Kasumi-1 (cell line): ENCODE results near the gene CACNA2D3.
"Not testable (repeated sequence)": the region's sequence is repeated elsewhere in the genome, so short reads cannot be mapped to it uniquely, and the experiment has no call there.

Experiments used
- DNase-seq, 2 experiments: peaks; one replicate each; lab custom pipeline; 2025; lab: John Stamatoyannopoulos, UW

The CACNA2D3 gene

DNA sequence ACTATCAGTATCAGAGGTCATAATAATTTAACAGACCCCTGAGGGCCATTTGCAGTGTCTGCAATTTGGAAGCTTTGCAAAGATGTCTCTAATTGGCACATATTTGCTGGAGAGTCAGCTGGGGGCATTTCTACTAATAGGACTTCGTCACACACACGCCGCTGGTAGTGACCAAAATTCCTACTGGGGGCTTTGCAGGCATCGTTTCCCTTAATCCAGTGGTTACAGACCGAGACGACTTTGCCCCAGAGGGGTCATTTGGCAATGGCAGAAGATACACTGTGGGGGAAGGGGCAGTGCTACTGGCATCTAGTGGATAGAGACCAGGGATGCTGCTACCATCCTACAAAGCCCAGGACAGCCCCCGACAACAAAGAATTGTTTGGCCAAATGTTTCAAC lies 956.5 kb downstream of the CACNA2D3 start:
- no peak for DNase-seq

DNA sequence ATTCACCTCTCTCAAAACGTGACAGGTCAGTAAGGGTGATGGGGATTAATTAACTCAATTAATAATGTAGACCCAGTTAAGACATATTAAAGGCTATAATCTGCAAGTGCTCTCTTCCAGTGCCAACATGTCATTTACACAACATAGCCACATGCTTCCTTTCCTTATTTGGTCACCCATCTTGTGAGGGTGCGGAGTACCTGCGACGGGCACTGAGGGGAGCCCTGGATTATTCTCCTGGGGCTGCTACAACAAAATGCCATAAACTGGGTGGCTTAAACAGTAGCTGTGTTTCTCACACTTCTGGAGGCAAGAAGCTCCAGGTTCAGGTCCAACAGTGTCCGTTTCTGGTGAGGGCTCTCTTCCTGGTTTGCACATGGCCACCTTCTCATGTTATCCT lies 962.9 kb downstream of the CACNA2D3 start:
- DNase-seq = no peak

DNA sequence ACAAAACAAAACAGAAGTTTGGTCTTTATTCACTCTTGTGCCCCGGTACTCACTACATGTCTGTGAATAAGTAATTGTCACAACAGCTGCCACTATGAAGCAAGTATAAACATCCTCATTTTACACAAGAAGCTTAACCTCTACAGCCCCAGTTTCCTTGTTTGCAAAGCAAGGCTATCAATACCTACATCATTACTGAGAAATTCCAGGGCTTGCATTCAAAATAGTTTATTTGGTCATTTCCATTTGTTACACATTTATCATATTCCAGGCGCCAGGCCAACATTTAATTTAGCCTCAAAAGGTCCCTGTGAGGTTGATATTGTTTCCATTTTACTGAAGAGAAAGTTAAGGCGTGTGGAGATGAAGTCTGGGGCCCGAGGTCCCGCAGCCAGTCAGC lies 966.9 kb downstream of the CACNA2D3 start:
- no peak for DNase-seq

DNA sequence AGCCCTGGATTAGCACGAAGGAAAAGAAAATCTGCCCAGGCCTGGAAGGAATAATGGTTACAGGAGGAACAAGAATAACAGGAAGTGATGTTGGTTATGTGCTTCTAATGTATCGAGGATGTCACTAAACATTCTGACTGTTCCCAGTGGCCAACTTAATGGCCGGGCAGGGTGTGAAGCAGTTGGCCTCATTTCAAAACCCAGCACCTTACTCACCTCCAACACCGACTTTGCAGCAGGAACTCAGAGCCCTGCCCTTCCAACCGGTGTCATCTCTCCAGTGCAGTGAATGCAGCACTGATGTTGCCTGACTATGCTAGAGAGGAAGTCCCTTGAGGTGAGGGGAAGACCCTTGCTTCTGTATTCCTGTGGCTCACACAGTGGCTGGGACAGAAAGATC lies 967.9 kb downstream of the CACNA2D3 start:
- DNase-seq = no peak

DNA sequence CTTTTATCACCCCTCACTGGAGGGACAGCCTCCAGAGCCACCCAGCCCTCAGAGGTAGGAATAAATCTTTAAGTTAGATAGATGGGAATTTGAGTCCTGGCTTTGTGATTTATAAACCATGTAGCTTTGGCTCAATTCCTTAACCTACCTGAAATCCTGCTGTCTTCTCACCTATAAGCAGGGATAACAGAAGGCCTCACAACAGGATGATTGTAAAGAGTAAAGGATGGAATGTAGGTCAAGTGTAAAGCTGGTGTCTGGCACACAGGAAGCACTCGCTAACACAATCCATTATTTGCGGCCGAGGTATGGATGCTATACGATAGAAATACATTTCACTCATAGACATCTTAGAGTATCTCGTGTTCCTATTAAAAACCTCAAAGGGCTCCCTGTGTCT lies 968.4 kb downstream of the CACNA2D3 start:
- DNase-seq = no peak

DNA sequence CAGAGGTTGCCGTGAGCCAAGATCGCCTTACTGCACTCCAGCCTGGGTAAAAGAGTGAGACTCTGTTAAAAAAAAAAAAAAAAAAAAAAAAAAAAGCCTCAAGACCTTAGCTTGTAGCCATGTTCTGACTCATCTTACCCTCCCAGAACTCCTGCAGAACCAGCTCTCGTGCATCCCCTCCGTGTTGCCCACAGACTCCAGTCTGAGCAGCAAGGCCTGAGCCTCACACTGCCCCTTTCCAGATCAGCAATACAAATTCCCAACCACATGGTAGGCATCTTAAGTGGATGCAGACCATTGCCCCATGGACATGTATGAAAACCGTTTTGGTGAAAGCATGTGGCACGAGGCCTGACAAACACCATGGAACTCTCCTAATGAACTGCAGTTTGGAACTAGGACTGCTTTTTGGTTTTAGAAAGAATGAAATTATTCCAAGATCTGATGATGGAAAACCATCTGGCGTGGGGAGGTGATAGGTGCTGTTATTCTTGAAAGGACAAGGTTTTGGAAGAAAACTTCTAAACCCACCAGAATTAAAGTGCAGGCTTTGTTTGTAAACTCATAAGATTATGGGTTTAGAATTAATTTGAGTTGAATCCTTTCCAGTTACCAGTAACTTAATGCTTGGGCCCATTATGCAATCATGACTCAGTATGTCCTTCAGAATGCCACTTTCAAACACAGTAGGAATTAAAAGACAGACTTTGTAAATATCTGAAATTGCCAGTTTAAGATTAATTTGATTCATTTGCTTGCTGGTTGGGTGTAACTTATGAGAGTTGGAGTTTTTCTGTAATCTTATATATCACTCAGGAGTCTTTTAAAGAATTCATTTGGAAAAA lies 969.3 kb downstream of the CACNA2D3 start:
- no peak for DNase-seq

DNA sequence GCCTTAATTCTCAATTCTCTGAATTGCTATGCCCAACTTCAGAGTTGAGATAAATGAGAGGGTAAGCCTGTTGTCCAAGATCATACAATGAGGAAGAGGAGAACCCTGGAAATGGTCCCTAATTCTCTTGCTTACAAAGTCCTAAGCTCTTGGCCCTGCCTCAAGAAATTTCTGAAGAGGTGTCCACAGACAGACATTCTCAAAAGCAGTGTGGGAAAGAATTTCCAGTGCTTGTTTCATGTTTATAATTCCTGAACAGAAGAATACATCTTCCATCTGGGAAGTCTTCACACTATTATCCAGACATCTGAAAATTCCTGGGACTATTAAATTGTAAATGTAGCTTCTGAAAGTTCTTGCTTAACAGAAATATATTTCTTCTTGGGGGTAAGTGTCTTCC lies 972.3 kb downstream of the CACNA2D3 start:
- DNase-seq = no peak

DNA sequence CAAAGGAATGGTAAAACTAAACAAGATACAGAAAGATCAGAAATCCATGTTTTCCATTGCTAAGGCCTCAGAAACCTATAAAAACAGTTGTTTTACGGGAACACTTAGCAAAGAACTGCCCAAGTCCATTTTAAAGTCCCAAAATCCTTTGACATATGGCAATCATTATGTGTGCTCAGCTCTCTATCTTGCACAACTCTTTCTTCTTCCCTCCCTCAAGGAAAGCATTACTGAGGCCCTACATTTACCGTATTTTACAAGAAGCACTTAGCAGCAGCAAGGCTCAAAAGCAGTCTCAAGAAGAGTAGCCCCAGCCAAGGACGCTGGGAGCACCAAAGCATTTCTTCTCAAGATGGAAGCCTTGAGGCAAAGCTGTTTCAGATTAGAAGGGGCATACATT lies 975.1 kb downstream of the CACNA2D3 start:
- no peak for DNase-seq

DNA sequence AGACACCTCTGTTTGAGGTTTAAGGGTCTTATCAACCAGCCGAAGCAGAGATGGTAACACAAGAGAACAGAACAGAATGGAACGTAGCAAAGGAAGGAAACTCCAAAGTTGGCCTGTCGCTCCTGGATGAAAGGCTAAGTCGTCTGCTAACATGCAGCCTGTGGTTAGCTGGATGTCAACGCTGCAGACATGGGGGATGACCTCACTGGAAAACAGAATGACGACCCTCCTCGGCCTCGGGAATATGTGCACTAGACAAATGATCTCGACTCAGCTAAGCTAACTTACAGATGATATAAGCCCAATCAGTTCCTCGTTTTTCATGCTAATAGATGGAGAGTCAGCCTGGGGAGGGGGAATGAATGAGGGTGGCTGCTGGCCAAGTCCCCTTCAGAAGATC lies 983.3 kb downstream of the CACNA2D3 start:
- no peak for DNase-seq

DNA sequence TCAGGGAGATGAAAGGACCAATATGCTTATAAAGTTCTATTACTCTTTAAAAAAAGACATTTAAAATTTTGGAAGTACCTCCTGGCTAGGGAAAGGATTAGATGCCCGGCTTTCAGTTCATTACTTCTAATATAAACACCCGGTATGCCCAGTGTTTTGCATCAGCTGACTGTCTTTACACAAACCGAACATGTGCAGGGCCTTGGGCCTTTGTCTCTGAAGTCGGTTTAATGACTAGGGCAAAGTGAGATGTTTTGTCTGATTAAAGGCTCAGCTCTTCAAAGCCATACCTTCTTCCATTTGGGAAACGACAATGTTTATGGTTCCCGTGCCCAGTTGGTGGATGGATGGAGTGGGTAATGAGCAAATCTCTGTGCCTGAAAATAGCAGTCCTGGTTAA lies 984.8 kb downstream of the CACNA2D3 start:
- DNase-seq = no peak

DNA sequence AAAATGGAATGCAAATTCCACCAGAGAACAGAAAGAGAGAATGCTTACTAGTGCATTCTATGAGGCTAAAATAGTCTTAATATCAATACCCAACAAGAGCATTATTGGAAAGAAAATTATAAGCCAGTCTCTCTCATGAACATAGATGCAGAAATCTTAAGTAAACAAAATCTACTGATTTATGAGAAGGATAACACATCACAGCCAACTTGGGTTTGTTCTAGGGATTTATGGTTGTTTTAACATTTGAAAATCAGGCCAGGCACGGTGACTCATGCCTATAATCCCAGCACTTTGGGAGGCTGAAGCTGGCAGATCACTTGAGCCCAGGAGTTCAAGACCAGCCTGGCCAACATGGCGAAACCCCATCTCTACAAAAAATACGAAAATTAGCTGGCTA lies 989.6 kb downstream of the CACNA2D3 start:
- not testable (repeated sequence) for DNase-seq

DNA sequence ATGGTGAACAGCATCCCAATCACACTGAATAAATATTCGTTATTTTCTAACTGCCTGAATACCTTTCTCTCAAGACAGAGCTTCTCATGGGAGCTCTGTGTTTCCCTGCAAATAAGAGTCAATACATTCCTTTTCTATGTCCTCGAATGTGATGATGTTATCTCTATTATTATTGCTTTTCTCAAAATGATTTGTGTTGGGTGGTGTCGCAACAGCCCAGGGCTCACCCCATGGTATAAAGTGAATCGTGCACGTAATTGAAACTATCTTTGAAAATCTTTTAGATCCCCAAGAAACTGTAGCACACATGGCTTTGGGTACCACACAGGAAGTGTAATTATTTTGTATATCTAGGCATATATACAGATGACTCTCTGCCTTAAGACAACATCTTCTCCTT lies 996.1 kb downstream of the CACNA2D3 start:
- DNase-seq = no peak

DNA sequence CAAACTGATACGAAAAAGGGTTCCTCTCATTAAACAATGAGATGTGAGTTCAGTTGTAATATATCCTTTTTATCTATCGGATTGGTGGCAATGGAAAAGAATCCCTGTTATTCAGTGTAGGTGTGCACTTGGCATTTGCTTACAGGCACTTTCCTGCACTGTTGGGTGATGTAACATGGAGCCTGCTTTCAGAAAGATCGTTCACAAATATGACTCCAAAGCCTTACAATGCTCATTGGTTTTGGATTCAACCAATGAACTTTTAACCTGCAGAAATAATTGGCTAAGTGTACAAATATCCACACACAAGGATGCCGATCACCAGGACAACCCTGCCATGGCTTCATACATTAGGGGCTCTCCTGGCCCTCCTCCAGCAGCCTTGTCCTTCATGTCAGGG lies 996.9 kb downstream of the CACNA2D3 start:
- no peak for DNase-seq

DNA sequence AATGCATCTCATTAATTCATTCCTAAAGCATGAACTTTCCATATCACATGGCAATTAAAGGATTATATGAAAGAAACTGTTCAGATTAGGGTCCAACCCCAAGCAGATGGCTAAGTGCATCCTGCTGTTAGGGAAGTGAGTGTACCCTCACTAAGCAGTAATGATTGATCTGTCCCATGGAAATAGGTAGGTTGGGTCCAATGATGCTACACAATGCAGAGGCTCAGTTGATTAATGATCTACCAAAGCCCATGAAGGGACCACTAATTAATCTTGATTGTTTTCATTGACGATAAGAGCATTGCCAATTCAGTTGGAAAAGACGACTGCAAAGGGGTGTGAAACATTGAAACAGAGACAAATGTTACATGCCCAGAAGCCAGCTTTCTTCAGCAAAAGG lies 1000.0 kb downstream of the CACNA2D3 start:
- DNase-seq = no peak
